ENCODE data around the gene ACIN1.

DNA sequence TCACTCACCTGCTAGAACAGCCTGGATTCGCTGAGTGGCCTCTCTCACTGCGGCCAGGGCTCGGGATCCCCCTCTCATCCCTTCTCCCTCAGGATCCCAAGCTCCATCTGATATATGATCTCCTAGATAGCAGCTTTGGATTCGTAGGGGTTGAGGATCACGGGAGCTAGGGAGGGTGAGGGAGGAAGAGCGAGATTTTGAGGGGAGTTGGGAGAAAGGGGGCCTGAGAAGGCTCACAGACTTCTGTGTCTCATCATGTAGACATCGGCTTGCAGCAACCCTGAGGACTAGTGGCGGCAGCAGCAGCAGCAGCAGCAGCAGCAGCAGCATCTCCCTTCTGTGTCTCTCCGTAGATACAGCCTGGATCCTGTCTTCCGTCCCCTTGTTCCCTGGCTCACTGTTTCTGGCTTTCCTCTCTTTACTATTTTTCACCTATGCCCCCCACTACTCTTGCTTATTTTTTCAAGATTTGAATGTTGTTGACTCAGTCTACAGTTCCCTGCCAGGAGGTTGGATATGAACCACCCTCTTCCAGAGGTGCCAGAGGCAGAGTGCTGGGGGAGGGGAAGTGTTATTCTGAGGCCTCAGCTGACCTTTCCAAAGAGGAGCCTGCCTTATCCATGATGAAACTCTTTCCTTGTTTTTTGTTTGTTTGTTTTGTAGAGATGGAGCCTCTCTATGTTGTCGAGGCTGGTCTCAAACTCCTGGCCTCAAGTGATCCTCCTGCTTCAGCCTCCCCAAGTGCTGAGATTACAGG lies 9.8 kb upstream of the ACIN1 start, which contains the start of gene CIROP:
- TF ChIP-seq USF1 (IDR thresholded peaks at IDR 0.05) (no peak), TCF12 (IDR thresholded peaks at IDR 0.05; ENCODE audit: low read depth) (no peak), CEBPB (IDR thresholded peaks at IDR 0.05) (no peak), YY1 (IDR thresholded peaks at IDR 0.05; ENCODE audit: low read depth) (no peak), TEAD4 (IDR thresholded peaks at IDR 0.05) (no peak), TAF1 (IDR thresholded peaks at IDR 0.05; ENCODE audit: low read depth) (no peak), RAD21 (IDR thresholded peaks at IDR 0.05; ENCODE audit: low read depth) (no peak), EP300 (IDR thresholded peaks at IDR 0.05; ENCODE audit: borderline replicate concordance) (no peak), NFIC (IDR thresholded peaks at IDR 0.05) (no peak), CREB1 (IDR thresholded peaks at IDR 0.05; ENCODE audit: low read depth) (no peak), EGR1 (IDR thresholded peaks at IDR 0.05) (no peak)
- TF ChIP-seq, protein P1, sequence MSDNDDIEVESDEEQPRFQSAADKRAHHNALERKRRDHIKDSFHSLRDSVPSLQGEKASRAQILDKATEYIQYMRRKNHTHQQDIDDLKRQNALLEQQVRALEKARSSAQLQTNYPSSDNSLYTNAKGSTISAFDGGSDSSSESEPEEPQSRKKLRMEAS (IDR thresholded peaks at IDR 0.05) = no peak
- TF ChIP-seq, protein P2, sequence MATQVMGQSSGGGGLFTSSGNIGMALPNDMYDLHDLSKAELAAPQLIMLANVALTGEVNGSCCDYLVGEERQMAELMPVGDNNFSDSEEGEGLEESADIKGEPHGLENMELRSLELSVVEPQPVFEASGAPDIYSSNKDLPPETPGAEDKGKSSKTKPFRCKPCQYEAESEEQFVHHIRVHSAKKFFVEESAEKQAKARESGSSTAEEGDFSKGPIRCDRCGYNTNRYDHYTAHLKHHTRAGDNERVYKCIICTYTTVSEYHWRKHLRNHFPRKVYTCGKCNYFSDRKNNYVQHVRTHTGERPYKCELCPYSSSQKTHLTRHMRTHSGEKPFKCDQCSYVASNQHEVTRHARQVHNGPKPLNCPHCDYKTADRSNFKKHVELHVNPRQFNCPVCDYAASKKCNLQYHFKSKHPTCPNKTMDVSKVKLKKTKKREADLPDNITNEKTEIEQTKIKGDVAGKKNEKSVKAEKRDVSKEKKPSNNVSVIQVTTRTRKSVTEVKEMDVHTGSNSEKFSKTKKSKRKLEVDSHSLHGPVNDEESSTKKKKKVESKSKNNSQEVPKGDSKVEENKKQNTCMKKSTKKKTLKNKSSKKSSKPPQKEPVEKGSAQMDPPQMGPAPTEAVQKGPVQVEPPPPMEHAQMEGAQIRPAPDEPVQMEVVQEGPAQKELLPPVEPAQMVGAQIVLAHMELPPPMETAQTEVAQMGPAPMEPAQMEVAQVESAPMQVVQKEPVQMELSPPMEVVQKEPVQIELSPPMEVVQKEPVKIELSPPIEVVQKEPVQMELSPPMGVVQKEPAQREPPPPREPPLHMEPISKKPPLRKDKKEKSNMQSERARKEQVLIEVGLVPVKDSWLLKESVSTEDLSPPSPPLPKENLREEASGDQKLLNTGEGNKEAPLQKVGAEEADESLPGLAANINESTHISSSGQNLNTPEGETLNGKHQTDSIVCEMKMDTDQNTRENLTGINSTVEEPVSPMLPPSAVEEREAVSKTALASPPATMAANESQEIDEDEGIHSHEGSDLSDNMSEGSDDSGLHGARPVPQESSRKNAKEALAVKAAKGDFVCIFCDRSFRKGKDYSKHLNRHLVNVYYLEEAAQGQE (IDR thresholded peaks at IDR 0.05; ENCODE audit: low read depth) = no peak

All from Ishikawa (cell line).